Measurements from ENCODE around the gene SUN2.

SUN2 gene

DNA sequence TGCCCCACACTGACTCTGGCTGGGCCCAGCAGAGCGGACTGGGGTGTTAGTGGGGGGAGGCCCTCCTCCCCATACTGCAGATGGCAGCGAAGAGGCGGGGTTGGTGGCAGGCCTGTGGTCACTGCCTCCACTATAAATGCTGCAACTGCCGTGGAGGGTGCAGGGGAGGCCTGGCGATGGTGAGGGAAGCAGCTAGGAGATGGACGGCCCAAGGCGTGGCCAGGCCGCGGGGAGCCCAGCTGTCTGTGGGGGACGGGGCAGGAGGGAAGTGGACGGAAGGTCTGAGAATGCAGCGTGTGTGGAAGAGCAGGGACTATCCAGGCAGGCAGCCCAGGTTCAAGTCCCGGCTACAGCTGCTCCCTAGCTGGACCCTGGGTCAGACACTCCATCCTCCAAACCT, 19.9 kb upstream of the SUN2 start:
- DNase-seq: no peak

DNA sequence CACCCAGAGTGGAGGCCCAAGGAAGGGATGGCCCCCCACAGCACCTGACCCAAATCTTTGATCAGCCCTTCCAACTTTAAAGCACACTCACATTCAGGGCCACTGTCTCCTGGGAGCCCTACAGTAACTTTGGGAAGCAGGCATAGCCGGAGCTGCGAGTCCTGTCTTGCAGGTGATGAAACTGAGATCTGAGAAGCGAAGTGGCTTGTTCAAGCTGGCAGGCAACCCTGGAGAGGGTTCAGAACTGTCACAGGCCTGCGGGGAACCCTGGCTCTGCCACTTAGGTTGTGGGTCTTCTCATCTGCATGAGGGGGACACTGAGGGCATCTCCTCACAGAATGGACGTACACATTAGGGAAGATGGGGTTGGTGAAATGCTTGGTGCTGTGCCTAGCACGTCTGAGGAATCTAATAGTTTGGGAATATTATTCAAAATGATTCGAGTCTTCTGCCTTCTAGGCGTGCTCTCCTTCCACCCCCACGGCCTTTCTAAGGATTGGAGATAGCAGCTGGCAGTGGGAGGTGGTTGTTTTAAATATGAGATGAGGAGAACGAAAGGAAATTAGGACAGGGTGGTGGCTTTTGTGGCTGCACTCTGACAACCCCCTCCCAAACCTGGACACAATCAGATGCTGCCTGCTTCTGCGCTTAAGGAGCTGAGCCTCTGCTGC, 18.8 kb upstream of the SUN2 start:
- DNase-seq: no peak

DNA sequence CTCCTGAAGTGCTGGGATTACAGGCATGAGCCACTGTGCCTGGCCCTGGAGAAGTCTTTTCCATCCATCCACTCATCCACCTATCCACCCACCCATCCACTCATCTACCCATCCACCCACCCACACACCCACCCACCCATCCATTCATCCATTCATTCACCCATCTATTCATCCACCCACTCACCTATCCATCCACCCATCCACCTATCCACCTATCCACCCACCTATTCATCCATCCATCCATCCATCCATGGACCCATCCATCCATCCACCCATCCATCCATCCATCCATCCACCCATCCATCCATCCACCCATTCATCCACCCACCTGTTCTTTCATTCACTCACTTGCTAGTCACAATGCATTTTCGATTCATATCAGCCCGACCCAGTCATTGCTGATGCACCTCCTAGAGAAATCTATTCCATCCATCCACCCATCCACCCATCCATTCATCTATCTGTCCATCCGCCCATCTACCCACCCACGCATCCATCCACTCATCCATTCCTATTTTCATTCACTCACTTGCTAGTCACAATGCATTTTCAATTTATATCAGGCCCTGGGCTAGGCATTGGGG, 17.7 kb upstream of the SUN2 start:
- DNase-seq: no peak

DNA sequence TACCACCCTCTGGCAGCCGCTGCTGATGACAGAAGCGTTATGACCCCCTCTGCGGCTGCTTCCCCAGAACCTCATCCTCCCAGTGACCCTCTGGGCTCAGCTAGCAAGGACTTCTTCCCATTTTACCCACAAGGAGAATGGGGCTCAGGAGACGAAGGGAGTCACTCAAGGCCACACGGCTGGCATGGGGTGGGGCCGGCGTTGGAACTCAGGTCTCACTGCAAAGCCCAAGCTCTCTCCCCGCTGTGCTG, 16.8 kb upstream of the SUN2 start:
- no peak for DNase-seq

GRCh38 chr22:38770257-38770949, 14.6 kb upstream of the SUN2 start:
- DNase-seq: no peak

DNA sequence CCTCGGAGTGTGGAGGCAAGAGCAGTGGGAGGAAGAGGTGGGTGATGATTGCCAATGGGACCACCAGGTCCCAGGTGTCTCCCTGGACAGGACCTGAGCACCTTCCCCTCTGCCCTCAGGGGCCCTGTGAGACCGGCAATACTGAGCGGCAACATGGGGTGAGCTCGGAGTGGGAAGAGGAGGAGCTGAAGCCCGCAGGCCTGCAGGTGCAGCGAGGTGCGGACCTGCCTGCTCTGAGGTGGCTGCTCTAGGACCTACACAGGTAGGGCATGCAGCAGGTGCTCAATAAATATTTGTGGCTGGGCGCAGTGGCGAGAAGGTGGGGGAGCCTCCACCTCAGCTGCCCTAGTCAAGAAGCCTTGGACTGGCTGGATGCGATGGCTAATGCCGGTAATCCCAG, 12.2 kb upstream of the SUN2 start:
- DNase-seq: no peak

- no peak for DNase-seq
These were observed 11.5 kb upstream of the SUN2 start for GRCh38 chr22:38767313-38767712.

DNA sequence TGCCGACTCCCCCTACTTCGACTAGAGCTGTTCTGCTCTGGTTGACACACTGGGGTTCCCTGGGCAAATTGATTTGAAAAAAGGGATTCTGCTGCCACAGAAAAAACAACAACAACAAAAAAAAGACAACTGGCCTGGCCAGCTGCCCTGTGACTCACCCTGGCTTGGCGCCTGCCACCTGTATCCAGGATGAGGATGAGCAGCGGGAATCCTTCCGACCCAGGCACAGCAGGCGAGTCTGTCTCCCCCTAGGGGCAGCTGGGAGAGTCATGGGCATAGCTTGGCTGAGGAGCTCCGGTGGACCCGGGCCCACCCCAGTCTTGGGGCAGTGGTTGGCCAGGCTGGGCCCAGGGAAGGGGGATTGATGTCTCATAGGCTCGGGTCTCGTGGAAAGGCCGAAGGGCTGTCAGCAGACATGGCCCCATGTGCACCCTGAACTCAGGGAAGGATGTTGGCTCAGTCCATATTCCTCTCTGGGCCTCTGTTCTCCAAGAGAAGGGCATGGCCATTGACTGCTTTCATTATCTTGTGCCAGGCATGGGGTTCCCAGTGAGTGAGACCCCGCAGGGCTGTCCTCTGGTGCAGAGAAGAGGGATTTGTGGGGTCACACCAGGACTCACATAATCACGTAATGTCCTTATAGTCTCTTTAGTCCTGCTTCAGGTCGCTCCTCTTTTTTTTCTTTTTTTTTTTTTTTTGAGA, 10.4 kb upstream of the SUN2 start:
- peak; percentile 45 for DNase-seq

GRCh38 chr22:38762551-38762983, 6.8 kb upstream of the SUN2 start:
- no peak for DNase-seq

GRCh38 chr22:38761202-38762162, 5.7 kb upstream of the SUN2 start:
- no peak for DNase-seq

DNA sequence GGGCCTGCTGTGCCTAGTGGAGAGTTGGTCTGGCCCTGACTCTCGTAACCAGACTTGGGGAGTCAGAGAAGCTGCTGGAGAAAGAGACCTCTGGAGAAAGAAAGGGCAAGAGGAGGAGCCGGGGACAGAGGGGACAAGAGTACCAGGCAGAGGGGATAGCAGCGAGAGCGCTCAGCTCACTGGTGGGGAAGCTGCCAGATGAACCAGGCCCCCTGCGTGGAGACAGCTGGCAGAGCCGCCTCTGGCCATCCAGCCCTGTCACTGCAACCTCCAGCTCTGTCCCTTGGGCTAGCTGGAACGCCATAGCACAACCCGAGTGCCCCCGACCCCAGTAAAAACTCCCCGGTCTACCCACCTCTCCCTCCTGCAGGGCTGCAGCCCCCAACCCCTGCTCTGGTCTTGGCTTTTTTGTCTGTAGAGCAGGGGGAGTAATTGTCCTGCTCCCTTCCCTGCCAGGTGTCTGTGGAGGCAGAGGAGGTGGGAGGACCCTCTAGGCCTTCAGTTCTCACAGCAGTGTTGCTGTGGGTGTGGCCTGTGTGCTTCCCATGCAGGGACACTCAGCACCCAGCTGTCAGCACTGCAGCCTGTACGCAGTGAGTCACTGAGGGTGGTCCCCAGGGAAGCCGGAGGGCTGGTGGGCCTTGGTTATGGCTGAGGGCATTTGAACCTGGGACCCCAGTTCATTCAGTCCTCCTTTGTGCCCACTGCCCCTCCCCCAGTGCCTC, 4.8 kb upstream of the SUN2 start:
- no peak for DNase-seq

- DNase-seq: no peak
These were observed 3.2 kb upstream of the SUN2 start for GRCh38 chr22:38759005-38759404.

GRCh38 chr22:38758276-38758945, 2.6 kb upstream of the SUN2 start:
- no peak for DNase-seq

DNA sequence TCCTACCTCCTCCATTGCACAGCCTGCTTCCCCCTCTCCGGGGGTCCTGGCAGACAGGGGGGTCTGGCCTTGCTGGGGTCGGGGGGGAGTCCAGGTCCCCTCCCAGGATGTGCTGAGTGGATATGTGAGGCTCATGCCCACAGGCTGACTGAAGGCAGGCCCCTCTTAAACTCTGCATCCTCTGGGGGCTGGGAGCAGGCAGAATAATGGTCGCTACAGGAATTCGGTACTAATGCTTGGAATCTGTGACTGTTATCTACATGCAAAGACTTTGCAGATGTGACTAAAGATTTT, 1.6 kb upstream of the SUN2 start:
- no peak for DNase-seq

DNA sequence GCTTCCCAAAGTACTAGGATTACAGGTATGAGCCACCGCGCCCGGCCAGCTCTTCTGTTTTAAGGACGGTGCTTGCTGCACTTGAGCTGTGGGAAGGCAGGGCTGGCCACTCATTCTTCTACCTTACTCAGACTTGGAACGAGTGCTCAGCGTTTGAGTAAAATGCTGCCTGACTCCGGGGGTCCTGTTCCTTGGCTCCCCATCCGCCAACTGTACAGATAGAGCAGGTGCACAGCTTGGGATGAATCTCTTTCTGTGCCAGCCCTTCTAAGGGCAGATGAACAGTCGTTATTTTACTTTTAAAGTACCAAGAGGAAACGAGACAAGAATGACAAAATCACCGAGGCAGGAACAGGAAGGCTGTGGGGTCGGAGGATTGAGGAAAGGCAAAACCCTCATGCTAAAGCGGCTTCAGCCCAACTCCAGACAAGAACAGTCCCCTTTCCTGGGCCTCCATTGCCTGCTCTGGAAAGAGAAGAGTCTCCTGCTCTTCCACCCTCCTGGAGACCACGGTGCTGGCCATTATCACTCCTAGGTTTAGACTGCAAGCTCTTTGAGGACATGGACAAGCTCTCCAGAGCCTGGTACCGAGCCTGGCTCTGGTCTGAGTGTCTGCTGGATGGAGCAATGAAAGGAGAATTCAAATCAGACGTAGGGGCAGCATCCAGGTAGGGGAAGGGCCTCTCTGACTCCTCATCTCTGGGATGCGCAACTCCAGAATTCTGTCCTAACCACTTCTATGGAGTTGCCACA, 1.1 kb upstream of the SUN2 start:
- no peak for DNase-seq

- DNase-seq: no peak
These were observed 465 bp downstream of the SUN2 start for GRCh38 chr22:38755155-38755910.

GRCh38 chr22:38754751-38755154, 1.0 kb downstream of the SUN2 start:
- no peak for DNase-seq

- DNase-seq: peak; percentile 71
These were observed 1.6 kb downstream of the SUN2 start for GRCh38 chr22:38753948-38754750.
